ENCODE data around the gene TTC19.

GRCh38 chr17:15970500-15970899 is 29.1 kb upstream of the TTC19 start:
- TF ChIP-seq CTCF (IDR thresholded peaks at IDR 0.05; ENCODE audit: low read depth, low read length) (no peak), EZH2phosphoT487 (IDR thresholded peaks at IDR 0.05; ENCODE audit: low read depth) (no peak)

All from OCI-LY3 (cell line).